Epidermal melanocyte (primary cell): ENCODE results near the gene PUDP.
"Not testable (repeated sequence)": the region's sequence is repeated elsewhere in the genome, so short reads cannot be mapped to it uniquely, and the experiment has no call there.

ENCODE experiments used
- DNase-seq: peaks from one replicate; pipeline ENCODE4 v3.0.0; 2011; ENCODE audit warnings: low spot score; ENCODE audit not compliant: insufficient read length

PUDP gene

DNA sequence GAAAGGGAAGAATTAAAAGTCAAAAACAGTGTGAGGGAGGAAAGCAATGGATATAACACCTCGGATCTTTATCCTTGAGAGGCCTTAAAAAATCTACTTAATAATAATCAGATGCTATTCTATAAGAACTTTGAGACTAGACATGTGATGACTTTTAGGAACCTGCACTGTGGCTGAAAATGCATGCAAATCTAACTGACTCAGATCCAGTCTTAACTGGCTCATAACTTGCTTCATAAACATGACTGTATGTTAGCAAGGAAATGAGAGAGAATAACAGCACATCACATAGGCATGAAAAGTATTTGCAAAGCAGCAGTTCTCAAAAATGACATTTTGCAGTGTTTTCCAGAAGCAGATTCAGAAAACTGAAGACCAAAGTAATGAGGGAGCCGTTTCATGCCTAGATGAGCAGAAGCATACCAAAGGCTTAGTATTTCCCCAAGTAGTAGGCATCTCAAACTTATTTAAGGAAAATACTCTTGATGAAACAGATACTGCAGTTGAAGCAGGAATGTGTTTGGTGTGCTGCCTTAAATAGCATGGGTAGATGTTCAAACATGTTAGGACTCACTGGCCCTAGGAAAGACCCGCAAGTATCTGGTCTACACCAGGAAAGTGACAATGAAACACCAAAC is 104.0 kb downstream of the PUDP start:
- DNase-seq, result not testable (repeated sequence)

- no peak for DNase-seq
Measured at GRCh38 chrX:7028246-7028645, 119.7 kb downstream of the PUDP start.

DNA sequence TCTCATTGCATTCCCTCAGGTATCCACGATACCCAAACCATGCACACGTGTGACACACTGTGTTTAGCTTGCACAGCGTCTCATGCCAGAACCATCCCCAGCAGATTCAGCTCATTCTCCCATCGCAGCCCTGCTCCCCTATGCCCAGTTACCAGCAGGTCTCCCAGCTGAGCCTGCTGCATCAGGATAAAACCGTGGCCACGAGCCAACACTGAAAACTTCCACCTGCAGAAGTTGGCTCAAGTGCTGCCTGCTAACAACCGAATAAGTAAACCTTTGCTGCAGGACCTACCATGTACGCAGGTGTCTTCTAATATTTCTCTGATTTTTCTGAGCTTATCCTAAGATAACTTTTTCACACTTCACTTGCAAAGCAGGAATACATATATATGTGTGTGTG is 120.9 kb downstream of the PUDP start:
- no peak for DNase-seq

- not testable (repeated sequence) for DNase-seq
Measured at GRCh38 chrX:7026365-7026764, 121.6 kb downstream of the PUDP start.

DNA sequence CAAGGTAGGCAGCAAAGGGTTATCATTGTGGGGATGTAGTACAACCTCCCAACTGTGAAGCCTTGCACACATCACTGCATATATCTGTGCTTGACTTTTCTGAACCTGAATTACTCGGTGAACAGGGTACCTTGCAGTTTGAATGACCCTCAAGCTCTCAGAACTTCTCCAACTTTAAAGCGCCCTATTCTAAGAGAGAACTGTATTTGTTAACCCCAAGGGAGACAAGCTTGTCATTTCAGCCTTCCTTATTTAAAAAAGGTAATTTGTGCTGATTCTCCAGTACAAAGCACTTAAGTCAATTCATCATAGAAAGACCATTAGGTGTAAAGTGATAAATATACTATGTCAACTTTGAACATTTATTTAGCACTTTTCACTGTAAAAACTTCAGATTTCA is 122.5 kb downstream of the PUDP start:
- DNase-seq, result no peak

GRCh38 chrX:7024850-7025249 is 123.1 kb downstream of the PUDP start:
- DNase-seq, result no peak

GRCh38 chrX:7022996-7023395 is 125.0 kb downstream of the PUDP start:
- not testable (repeated sequence) for DNase-seq

DNA sequence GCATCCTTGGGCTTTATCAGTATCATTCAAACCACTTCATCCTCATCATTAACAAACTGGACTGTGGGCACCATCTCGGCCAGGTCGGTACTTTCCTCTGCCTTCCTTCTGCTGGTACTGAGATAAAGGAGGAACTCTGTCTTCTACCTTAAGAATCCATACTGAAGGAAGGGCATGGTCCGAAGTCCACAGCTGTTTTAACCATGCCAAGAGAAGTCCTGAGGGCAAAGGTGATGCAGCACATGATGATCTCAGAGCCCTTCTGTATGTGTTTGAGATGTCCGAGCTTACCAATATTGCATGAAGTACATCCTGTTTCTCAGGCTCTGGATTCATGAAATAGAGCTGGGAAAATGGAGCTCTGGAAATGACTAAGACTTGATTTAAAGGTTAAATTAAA is 126.0 kb downstream of the PUDP start:
- DNase-seq, result no peak

DNA sequence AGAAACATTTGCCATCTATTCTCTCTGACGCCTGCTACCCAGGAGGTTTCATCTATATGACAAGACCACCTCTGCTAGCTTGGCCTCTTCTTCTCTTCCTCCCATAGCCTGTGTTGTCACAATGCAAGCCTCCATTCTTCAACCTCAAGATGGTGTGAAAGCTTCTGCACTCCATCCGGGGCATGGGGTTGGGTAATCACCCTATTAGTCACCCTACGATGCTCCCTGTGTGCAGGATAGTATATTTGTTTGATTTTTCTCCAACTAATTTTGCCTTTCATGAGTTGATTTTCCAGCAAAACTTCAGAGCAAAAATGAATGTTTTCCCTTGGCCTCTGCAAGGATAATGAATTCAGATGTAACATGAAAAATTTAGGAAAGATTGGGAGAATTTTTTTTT is 128.4 kb downstream of the PUDP start:
- DNase-seq, result no peak

DNA sequence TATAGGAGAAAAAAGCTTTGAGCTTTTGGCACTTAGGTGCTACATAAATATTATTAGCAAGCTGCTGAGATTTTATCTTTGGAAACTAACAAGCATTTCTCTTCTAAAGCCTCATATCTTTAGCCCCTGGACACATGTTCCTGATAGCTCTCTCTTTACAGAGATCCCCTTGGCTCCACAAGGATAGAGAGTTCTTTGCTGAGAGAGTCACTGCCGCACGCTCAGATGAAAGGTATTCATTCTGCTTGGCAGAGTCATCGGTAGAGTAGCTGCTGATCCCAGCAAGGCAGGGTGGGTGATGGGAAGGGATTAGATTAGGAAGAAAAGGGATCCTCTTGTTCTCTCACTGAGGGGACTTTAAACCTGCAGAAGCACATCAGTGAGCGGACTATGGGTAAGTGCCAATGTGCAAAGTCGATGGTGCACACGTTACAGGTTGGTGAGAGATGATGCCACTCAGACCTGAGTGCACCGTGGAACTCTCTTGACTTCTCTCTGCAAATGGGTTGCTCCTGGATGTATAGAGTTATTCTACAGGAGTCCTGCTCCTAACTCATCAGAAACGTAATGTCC is 135.6 kb downstream of the PUDP start:
- DNase-seq, result not testable (repeated sequence)

DNA sequence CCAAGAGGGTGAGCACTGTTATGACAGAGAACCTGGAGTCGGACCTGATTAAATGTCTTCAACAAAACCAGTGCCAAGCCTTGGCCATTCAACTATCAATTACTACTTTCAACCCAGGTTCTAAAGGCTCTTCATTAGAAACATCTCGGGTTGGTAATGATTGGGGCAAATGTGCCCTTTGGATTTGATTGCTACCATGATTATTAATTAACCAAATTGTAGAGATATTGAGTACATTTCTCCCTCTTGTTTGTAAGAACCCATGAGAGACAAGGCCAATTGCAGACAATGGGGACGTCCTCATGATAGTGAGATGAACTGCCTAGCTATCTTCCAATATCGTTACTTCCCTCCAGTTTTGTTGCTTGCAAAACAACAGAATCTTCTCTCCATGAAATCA is 137.1 kb downstream of the PUDP start:
- DNase-seq, result not testable (repeated sequence)

DNA sequence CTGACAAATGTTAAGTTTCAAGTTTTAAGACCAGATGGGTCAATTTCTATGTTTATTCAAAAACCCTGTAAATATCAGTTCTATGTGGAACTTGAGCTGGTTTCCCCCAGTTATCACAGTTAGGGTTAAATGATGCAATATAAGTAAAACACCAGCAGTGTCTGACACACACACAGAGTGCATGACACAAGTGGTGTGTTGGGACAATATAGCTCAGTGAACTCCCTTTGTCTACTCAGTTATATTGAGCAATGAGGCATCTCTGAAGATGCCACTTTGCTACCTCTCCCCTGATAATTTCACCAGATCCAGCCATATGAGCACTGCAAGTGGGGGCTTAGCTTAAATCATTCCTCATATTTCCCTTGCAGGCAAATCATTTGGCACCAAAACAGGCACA is 140.6 kb downstream of the PUDP start:
- DNase-seq, result not testable (repeated sequence)
